Right lobe of liver (tissue), 4 donors: ENCODE measurements around the gene DLD.

Experiments used
- POLR2A ChIP-seq: fragments of 450-650 bp; IDR thresholded peaks from one replicate; pipeline ENCODE4 v1.6.1; 2017; ENCODE audit warnings: antibody characterized with exemption, mild to moderate bottlenecking
- TF ChIP-seq, protein P1 (sequence below), 4 donors: fragments of 200-600 bp in 3 of 4; fragments of 450-650 bp in 1 of 4; IDR thresholded peaks; one replicate each; pipeline versions ENCODE4 v1.5.1 to v1.8.0; 2016 to 2022; ENCODE audit warnings: antibody characterized with exemption in 4 of 4, mild to moderate bottlenecking in 2 of 4
- donor health status: DM: no; HTN: no; CAD: no.
- donor health status: DM: no; HTN: no; CAD: no.
- donor health status: DM: no; HTN: yes; CAD: no.

GRCh38 chr7:107946881-107947280 is 55.9 kb downstream of the DLD start:
- TF ChIP-seq, protein P1, sequence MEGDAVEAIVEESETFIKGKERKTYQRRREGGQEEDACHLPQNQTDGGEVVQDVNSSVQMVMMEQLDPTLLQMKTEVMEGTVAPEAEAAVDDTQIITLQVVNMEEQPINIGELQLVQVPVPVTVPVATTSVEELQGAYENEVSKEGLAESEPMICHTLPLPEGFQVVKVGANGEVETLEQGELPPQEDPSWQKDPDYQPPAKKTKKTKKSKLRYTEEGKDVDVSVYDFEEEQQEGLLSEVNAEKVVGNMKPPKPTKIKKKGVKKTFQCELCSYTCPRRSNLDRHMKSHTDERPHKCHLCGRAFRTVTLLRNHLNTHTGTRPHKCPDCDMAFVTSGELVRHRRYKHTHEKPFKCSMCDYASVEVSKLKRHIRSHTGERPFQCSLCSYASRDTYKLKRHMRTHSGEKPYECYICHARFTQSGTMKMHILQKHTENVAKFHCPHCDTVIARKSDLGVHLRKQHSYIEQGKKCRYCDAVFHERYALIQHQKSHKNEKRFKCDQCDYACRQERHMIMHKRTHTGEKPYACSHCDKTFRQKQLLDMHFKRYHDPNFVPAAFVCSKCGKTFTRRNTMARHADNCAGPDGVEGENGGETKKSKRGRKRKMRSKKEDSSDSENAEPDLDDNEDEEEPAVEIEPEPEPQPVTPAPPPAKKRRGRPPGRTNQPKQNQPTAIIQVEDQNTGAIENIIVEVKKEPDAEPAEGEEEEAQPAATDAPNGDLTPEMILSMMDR (IDR thresholded peaks at IDR 0.05), result no peak
- no peak for TF ChIP-seq POLR2A
